HUES6 (cell line): ENCODE data around the gene ZFC3H1.

Experiments
- H3K27ac ChIP-seq: 2 replicates; pipeline ENCODE4 v1.7.0; 2013; ENCODE audit warnings: low read depth, mild to moderate bottlenecking, low read length, inconsistent platforms
- H3K27me3 ChIP-seq: 2 replicates; pipeline ENCODE4 v1.6.1; 2013; ENCODE audit warnings: low read length; ENCODE audit not compliant: control insufficient read depth, insufficient read depth
- H3K36me3 ChIP-seq: 2 replicates; pipeline ENCODE4 v1.6.1; 2013; ENCODE audit warnings: low read length; ENCODE audit not compliant: control insufficient read depth, insufficient read depth
- H3K4me1 ChIP-seq: 2 replicates; pipeline ENCODE4 v1.6.1; 2013; ENCODE audit warnings: low read length; ENCODE audit not compliant: control insufficient read depth, insufficient read depth
- H3K4me3 ChIP-seq: 2 replicates; pipeline ENCODE4 v1.5.1; 2013; ENCODE audit warnings: low read depth, low read length
- H3K9ac ChIP-seq: one replicate; pipeline ENCODE4 v1.6.1; 2013; ENCODE audit warnings: mild to moderate bottlenecking, low read length
- H3K9me3 ChIP-seq: 2 replicates; pipeline ENCODE4 v1.6.1; 2013; ENCODE audit warnings: low read depth, low read length; ENCODE audit not compliant: control insufficient read depth, insufficient read depth

Gene ZFC3H1

DNA sequence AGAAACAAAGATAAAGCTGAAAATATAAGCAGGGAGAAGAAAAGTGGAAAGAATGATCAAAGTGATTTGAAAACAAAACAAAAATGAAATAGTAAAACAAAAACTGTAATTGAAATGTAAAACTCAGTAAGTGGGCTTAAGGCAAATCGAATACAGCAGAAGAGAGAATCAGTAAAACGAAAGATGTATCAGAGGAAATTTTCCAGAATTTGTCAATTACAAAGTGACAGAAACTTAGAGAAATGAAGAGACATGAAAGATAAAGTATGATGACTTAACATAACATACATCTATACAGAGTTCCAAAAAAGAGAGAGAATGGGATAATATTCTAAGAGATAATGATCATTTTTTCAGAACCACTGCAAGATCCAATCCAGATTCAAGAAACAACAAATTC lies 10.5 kb downstream of the ZFC3H1 start:
- H3K9me3 ChIP-seq = peaks cover 4% of the 10 kb centered on the region; the same call in 1 of the 2 replicates
- H3K4me1 ChIP-seq = no peaks in the 10 kb centered on the region
- peaks cover 93% of the 10 kb centered on the region for H3K36me3 ChIP-seq
- no peak overlapping the region for H3K4me3 ChIP-seq
- H3K27ac ChIP-seq = no peak overlapping the region
- no peak overlapping the region for H3K9ac ChIP-seq
- H3K27me3 ChIP-seq = no peaks in the 10 kb centered on the region

- H3K27me3 ChIP-seq = no peaks in the 10 kb centered on the region
- H3K36me3 ChIP-seq = peaks cover 92% of the 10 kb centered on the region
- H3K27ac ChIP-seq = no peak overlapping the region
- no peaks in the 10 kb centered on the region for H3K4me1 ChIP-seq
- H3K9ac ChIP-seq = no peak overlapping the region
- no peak overlapping the region for H3K4me3 ChIP-seq
- peaks cover 4% of the 10 kb centered on the region; the same call in 1 of the 2 replicates for H3K9me3 ChIP-seq
Measured at GRCh38 chr12:71652656-71653055, 11.0 kb downstream of the ZFC3H1 start.

DNA sequence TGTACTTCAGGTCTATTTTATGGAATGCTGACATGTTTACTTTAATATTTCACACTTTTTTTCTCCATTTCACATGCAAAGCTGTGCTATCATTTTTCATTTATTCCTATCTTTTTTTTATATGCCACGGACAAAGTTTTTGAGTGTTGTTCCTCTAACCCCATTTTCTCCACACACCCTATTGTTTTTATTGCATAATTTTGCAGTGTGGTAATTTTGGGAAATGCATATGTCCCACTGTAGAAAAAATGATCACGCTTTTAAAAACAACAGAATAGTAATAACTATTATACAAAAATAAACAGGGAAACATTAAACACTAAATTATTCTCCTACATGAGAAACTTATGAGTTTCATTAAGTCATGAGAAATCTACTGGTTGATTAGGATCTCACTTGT lies 14.2 kb downstream of the ZFC3H1 start:
- Histone ChIP-seq H3K27me3 (no peaks in the 10 kb centered on the region), H3K9me3 (peaks cover 4% of the 10 kb centered on the region; the same call in 1 of the 2 replicates), H3K4me1 (no peaks in the 10 kb centered on the region), H3K9ac (no peak overlapping the region), H3K36me3 (peaks cover 92% of the 10 kb centered on the region), H3K27ac (no peak overlapping the region), H3K4me3 (no peak overlapping the region)

- peaks cover 92% of the 10 kb centered on the region for H3K36me3 ChIP-seq
- no peaks in the 10 kb centered on the region for H3K4me1 ChIP-seq
- no peak overlapping the region for H3K4me3 ChIP-seq
Measured at GRCh38 chr12:71648537-71648936, 15.1 kb downstream of the ZFC3H1 start.

DNA sequence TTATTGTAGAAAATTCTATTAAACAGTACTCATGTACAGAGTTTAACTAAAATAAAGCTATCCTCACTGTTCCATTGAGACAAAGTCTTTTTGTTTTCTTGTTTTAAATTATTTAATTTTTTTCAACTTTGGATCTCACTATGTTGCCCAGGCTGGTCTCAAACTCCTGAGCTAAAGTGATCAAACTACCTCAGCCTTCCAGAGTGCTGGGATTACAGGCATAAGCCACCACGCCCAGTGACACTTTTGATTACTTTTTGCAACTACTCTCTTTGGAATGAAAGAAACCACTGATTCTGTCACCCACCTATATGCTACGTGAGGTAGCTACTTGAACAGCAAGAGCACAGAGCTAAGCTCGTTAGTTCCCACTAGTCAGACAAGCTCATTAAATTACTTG lies 17.1 kb downstream of the ZFC3H1 start:
- Histone ChIP-seq H3K27ac (no peak overlapping the region), H3K27me3 (no peaks in the 10 kb centered on the region), H3K4me1 (no peaks in the 10 kb centered on the region), H3K9ac (no peak overlapping the region), H3K4me3 (no peak overlapping the region), H3K36me3 (peaks cover 94% of the 10 kb centered on the region), H3K9me3 (no peaks in the 10 kb centered on the region)

More at GRCh38 chr12:71648537-71648936, 15.1 kb downstream of the ZFC3H1 start:
- Histone ChIP-seq H3K27ac (no peak overlapping the region), H3K9me3 (no peaks in the 10 kb centered on the region; the same call in 1 of the 2 replicates), H3K9ac (no peak overlapping the region), H3K27me3 (no peaks in the 10 kb centered on the region)

- no peaks in the 10 kb centered on the region for H3K27me3 ChIP-seq
- H3K9ac ChIP-seq = no peak overlapping the region
- H3K27ac ChIP-seq = no peak overlapping the region
- no peaks in the 10 kb centered on the region for H3K9me3 ChIP-seq
- H3K4me1 ChIP-seq = no peaks in the 10 kb centered on the region
- no peak overlapping the region for H3K4me3 ChIP-seq
- peaks cover 91% of the 10 kb centered on the region for H3K36me3 ChIP-seq
Measured at GRCh38 chr12:71645268-71645667, 18.4 kb downstream of the ZFC3H1 start.

- Histone ChIP-seq H3K9ac (no peak overlapping the region), H3K4me1 (no peaks in the 10 kb centered on the region), H3K9me3 (no peaks in the 10 kb centered on the region), H3K4me3 (no peak overlapping the region), H3K27me3 (no peaks in the 10 kb centered on the region), H3K27ac (no peak overlapping the region), H3K36me3 (peaks cover 93% of the 10 kb centered on the region)
Measured at GRCh38 chr12:71642264-71642663, 21.4 kb downstream of the ZFC3H1 start.

DNA sequence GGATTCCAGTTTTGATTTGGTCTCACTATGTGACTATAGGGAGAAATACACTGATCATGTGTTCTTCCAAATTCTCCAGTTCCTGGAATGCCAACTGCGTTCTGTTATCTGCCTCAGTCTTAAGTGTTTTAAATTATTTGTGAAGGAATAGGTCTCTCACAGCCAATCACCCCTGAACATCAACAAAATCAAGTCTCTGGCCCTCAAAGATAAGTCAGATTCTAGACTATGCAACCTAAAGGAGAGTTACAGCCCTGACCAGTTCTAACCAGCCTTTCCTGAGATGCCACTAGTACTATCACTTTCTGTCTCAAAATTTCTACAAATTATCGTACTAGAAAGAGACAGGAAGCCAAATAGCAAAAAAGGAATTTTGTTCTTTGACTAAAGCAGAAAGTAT lies 22.3 kb downstream of the ZFC3H1 start:
- Histone ChIP-seq H3K27ac (no peak overlapping the region), H3K4me3 (no peak overlapping the region), H3K27me3 (no peaks in the 10 kb centered on the region), H3K9ac (no peak overlapping the region), H3K4me1 (no peaks in the 10 kb centered on the region), H3K9me3 (no peaks in the 10 kb centered on the region), H3K36me3 (peaks cover 88% of the 10 kb centered on the region)

GRCh38 chr12:71640316-71640715 lies 23.3 kb downstream of the ZFC3H1 start:
- no peaks in the 10 kb centered on the region for H3K9me3 ChIP-seq
- no peaks in the 10 kb centered on the region for H3K4me1 ChIP-seq
- no peak overlapping the region for H3K27ac ChIP-seq
- no peaks in the 10 kb centered on the region for H3K27me3 ChIP-seq
- no peak overlapping the region for H3K9ac ChIP-seq
- no peak overlapping the region for H3K4me3 ChIP-seq
- peaks cover 88% of the 10 kb centered on the region for H3K36me3 ChIP-seq

DNA sequence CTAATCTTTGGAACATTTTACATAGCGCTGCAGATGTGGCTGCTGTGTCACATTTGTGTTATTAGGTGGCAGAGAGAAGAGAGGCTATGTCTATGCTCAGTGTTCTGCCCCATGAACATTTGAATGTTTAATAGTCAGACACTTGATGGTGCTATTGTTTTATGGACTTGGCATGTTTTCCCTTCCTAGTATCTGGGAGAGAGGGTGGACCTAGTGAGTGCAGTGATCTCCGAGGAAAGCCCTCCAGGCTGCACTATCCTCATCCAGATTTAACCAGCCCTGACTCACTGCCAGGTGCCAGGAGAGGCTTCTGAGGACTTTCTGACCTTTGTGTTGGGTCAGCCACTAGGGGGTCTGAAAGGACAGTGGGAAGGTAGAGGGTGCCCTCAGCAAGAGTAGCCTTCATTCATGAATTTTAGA lies 24.3 kb downstream of the ZFC3H1 start:
- Histone ChIP-seq H3K9ac (no peak overlapping the region), H3K27ac (no peak overlapping the region), H3K36me3 (peaks cover 88% of the 10 kb centered on the region), H3K27me3 (no peaks in the 10 kb centered on the region), H3K4me3 (no peak overlapping the region), H3K4me1 (no peaks in the 10 kb centered on the region), H3K9me3 (no peaks in the 10 kb centered on the region)

DNA sequence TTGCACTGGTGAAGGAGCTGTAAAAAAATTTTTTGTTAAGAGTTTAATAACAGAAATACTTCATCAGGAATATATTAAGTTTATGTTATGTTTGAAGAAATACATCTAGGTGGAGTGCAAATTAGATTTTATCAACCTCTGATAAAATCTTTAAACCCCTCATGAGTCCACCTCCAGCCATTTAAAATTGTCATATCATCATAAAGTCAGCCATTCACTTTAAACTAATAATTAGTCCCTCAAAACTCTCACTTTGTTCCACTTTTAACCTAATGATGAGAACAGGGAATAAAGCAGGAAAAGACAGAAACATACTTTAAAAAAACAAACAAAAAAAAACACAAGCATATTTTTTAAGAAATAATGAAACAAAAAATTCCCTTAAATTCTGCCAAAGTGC lies 25.1 kb downstream of the ZFC3H1 start:
- Histone ChIP-seq H3K4me1 (no peaks in the 10 kb centered on the region), H3K4me3 (no peak overlapping the region), H3K27me3 (no peaks in the 10 kb centered on the region), H3K27ac (no peak overlapping the region), H3K9me3 (no peaks in the 10 kb centered on the region), H3K36me3 (peaks cover 88% of the 10 kb centered on the region), H3K9ac (no peak overlapping the region)

- Histone ChIP-seq H3K9me3 (no peaks in the 10 kb centered on the region), H3K27ac (no peak overlapping the region), H3K27me3 (no peaks in the 10 kb centered on the region), H3K9ac (no peak overlapping the region), H3K4me3 (no peak overlapping the region), H3K4me1 (no peaks in the 10 kb centered on the region), H3K36me3 (peaks cover 88% of the 10 kb centered on the region)
Measured at GRCh38 chr12:71636704-71637115, 26.9 kb downstream of the ZFC3H1 start.
